Activated CD8-positive, alpha-beta T cell treated with anti-CD3 and anti-CD28 coated beads, Interleukin-2, amount 10 ng/mL, durations not matched to agents 7 days and 5 days (primary cell): ENCODE data around the gene DAB2. TPM values are rescaled to one million over a fixed set of nuclear protein-coding genes. Genes with fewer than 3 reads are reported as not detected.
A peak's percentile ranks its signal among the peaks of the same experiment; 100 is the strongest.

Source experiments
- ATAC-seq: fragments of 150-1000 bp; cut with Tn5 transposase; one replicate; pipeline ENCODE4 v1.10.0; 2021; ENCODE audit warnings: moderate library complexity
- CTCF ChIA-PET: fragments of 350-600 bp; sonication (Branson Sonifier 250); formaldehyde crosslinking; loops from one replicate; lab custom pipeline; 2021; ENCODE audit warnings: antibody characterized with exemption; lab: Charles Lee
- POLR2A ChIA-PET: fragments of 350-600 bp; sonication (Branson Sonifier 250); formaldehyde crosslinking; loops from one replicate; lab custom pipeline; 2021; ENCODE audit warnings: antibody characterized with exemption; lab: Charles Lee
- DNase-seq: peaks from one replicate; pipeline ENCODE4 v3.0.0-alpha.2; 2020
- H3K27ac Mint-ChIP-seq: one replicate; pipeline ENCODE4 v1.8.0; 2021; ENCODE audit warnings: mild to moderate bottlenecking, mixed read lengths
- H3K27me3 Mint-ChIP-seq: one replicate; pipeline ENCODE4 v1.8.0; 2021; ENCODE audit warnings: low read depth, mixed read lengths
- H3K36me3 Mint-ChIP-seq: one replicate; pipeline ENCODE4 v1.8.0; 2021; ENCODE audit warnings: low read depth, mixed read lengths
- H3K4me1 Mint-ChIP-seq: one replicate; pipeline ENCODE4 v1.8.0; 2021; ENCODE audit warnings: low read depth, mixed read lengths
- H3K4me3 Mint-ChIP-seq: one replicate; pipeline ENCODE4 v1.8.0; 2021; ENCODE audit warnings: mild to moderate bottlenecking, mixed read lengths
- H3K9me3 Mint-ChIP-seq: one replicate; pipeline ENCODE4 v1.8.0; 2022; ENCODE audit warnings: mixed read lengths; ENCODE audit not compliant: insufficient read depth
- total RNA-seq, 2 experiments: library from RNA; stranded (reverse); gene quantifications; one replicate each; pipeline ENCODE4 v1.2.3, GENCODE V29; 2021

The DAB2 gene
- total RNA-seq = not detected

- Mint-ChIP-seq H3K27ac (no peak within 1 kb of the TSS), H3K36me3 (no peaks in the 10 kb centered on the region), H3K9me3 (no peaks in the 10 kb centered on the region), H3K4me3 (peak within 1 kb of the TSS; percentile 68), H3K27me3 (peaks cover 44% of the 10 kb centered on the region), H3K4me1 (peaks cover 5% of the 10 kb centered on the region)
- peak; percentile 59 for DNase-seq
- ChIA-PET POLR2A (no interaction called here), CTCF (interaction anchor here (0.9 to 2.7 kb wide), 6 partner anchors 24 to 208 kb away, joined by 3 to 12 read pairs (median 6); no protein-coding TSS in a partner anchor)
- peak; percentile 96 for ATAC-seq
Observed at GRCh38 chr5:39424736-39425637, at the start of gene DAB2. Gene DAB2, minus strand, starts transcription at chr5:39424980. Its CDS starts 30,660 bp downstream, at chr5:39394320.

DNA sequence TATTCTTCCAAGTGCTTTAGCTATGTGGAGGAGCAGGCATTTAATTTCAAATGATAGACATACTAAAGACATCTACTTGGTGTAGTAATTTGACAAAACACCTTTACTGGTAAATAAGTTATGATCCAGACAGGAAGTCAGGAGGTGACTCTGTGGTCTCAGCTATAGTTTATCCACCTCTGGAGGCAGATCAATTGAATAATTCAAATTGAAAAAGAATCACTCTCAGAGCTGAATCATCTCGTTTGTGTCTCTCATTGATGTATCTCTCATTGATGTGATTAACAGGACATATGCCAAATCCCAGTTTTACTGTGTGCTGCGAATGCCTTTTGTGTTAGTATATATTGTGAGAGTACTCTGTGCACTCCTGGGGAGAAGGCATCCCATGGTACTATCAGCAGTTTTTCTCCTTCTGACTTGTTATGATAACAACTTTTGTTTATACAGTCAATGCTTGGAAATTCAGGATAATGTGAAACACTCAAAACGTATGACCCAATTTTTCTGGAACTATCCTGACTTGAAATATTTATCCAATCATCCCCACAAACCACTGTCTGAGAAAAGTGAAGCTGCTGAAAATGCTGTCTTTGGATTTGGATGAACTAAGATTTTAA is 48.5 kb upstream of the DAB2 start:
- no peak overlapping the region for H3K27ac Mint-ChIP-seq
- no peaks in the 10 kb centered on the region for H3K9me3 Mint-ChIP-seq
- H3K4me3 Mint-ChIP-seq = no peak overlapping the region
- no peaks in the 10 kb centered on the region for H3K36me3 Mint-ChIP-seq
- H3K4me1 Mint-ChIP-seq = no peaks in the 10 kb centered on the region
- ATAC-seq (no peak), DNase-seq (no peak)
- H3K27me3 Mint-ChIP-seq = no peaks in the 10 kb centered on the region
- ChIA-PET CTCF (no interaction called here), POLR2A (no interaction called here)

DNA sequence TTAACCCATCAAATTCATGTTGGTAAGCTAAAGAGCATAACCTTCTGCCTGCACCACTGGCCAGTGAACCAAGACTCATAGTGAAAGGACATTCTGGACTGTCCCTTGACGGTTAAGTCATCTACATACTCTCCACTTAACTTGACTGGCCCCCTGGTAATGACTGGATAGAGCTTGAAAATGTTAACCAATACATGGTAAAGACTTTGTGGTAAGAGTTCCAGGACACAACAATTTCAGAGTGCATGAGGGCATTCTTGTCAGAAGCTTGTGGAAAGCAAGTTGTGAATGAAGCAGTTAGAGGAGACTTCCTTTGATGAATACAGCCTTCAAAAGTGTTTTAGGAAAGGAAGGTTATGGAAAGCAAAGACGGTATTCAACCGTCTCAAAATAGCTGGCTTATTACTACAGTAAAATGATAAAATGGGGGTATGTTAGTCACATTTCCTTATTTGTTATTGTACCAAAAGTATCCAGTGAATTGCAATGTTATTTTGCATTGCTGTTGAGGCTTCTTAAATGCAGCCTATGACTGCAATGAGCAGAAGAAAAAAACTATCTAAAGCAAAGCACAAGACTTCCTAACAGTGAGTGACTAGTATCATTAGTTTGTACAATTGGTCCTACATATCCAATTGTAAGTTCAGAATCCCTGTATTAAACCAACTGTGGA is 47.2 kb upstream of the DAB2 start:
- no peaks in the 10 kb centered on the region for H3K9me3 Mint-ChIP-seq

DNA sequence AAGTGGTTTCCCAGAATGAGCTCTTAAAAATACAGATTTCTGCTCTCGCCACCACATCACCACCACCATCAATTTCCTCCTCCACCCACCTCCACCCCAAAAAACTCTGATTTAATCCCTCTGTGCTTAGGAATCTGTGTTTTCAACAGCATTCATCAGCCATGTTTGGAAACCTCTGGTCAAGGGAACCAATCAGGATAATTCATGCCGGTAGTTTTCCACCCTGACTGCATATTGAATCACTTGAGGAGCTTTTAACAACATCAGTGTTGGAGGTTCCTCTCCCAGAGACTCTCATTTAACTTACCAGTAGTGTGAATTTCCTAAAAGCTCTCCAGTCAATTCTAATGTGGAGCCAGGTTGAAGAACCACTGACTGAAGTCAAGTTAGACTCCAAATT is 46.0 kb upstream of the DAB2 start:
- no peak overlapping the region for H3K27ac Mint-ChIP-seq
- POLR2A ChIA-PET = no interaction called here
- no peaks in the 10 kb centered on the region for H3K36me3 Mint-ChIP-seq
- ATAC-seq (no peak), DNase-seq (no peak)
- H3K4me3 Mint-ChIP-seq = no peak overlapping the region
- H3K4me1 Mint-ChIP-seq = no peaks in the 10 kb centered on the region
- H3K27me3 Mint-ChIP-seq = no peaks in the 10 kb centered on the region
- H3K9me3 Mint-ChIP-seq = no peaks in the 10 kb centered on the region
- CTCF ChIA-PET = no interaction called here

More for the DNA sequence above, 47.2 kb upstream of the DAB2 start:
- CTCF ChIA-PET = no interaction called here
- H3K36me3 Mint-ChIP-seq = no peaks in the 10 kb centered on the region
- POLR2A ChIA-PET = no interaction called here
- DNase-seq = no peak
- no peaks in the 10 kb centered on the region for H3K27me3 Mint-ChIP-seq
- no peak overlapping the region for H3K27ac Mint-ChIP-seq
- no peaks in the 10 kb centered on the region for H3K4me1 Mint-ChIP-seq
- no peak overlapping the region for H3K4me3 Mint-ChIP-seq
- no peak for ATAC-seq

DNA sequence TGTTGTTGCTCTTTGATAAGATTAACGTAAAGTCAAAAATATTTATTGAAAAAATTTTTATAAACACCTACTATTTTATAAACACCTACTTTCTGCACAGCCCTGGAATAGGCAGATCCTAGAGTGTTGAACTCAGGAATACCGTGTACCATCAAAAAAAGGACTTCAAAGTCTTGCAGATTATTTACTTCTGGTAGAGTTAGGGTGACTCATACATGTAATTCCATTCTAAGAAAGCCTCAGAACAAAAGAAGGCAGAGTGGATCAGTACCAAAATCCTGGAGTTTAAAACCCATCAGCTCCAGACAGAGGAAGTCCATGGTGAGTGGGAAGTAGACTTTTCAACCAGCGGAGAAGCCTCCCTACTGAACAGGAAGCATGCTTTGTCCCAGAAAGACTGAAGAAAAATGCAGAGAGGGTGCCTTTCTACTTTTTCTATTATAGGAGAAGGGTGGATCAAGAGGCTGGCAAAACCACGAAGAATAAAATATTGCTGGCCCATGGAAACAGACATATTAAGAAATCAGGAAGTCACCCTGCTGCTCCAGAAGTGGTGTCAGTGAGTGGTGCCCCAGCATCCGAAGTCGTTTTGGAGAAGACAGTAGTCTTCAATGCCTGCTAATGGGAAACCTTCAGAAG is 45.1 kb upstream of the DAB2 start:
- no peaks in the 10 kb centered on the region for H3K36me3 Mint-ChIP-seq
- H3K4me3 Mint-ChIP-seq = no peak overlapping the region
- ATAC-seq (no peak), DNase-seq (no peak)
- no peaks in the 10 kb centered on the region for H3K4me1 Mint-ChIP-seq
- ChIA-PET POLR2A (no interaction called here), CTCF (no interaction called here)
- H3K27me3 Mint-ChIP-seq = no peaks in the 10 kb centered on the region
- no peak overlapping the region for H3K27ac Mint-ChIP-seq
- H3K9me3 Mint-ChIP-seq = no peaks in the 10 kb centered on the region

DNA sequence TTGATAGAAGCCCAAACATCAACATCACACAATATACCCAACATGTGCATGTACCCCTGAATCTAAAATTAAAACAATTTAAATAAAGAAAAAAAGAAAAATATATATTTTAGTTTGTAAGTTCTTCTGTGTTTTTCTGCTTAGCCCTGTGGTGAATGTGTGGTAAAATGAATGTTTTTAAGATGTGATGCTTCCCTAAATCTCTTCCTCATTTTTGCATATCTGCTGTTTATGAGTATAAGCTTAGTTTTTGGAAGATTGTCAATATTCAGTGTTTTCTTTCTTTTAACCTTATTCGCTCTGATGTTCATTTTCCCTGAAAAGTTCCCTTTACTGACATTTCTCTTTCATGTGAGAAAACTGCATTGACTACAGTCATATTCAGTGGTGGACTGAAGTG is 44.4 kb upstream of the DAB2 start:
- no peaks in the 10 kb centered on the region for H3K36me3 Mint-ChIP-seq
- no peaks in the 10 kb centered on the region for H3K27me3 Mint-ChIP-seq
- H3K4me1 Mint-ChIP-seq = no peaks in the 10 kb centered on the region
- CTCF ChIA-PET = no interaction called here
- H3K27ac Mint-ChIP-seq = no peak overlapping the region
- POLR2A ChIA-PET = no interaction called here
- no peaks in the 10 kb centered on the region for H3K9me3 Mint-ChIP-seq
- no peak for DNase-seq
- H3K4me3 Mint-ChIP-seq = no peak overlapping the region
- ATAC-seq = no peak

- Mint-ChIP-seq H3K27me3 (peaks cover 8% of the 10 kb centered on the region), H3K27ac (no peak overlapping the region), H3K36me3 (no peaks in the 10 kb centered on the region), H3K4me3 (no peak overlapping the region), H3K4me1 (no peaks in the 10 kb centered on the region), H3K9me3 (no peaks in the 10 kb centered on the region)
- CTCF ChIA-PET = no interaction called here
- DNase-seq = no peak
- ATAC-seq = no peak
- POLR2A ChIA-PET = no interaction called here
Observed at GRCh38 chr5:39466846-39467245, 42.1 kb upstream of the DAB2 start.

DNA sequence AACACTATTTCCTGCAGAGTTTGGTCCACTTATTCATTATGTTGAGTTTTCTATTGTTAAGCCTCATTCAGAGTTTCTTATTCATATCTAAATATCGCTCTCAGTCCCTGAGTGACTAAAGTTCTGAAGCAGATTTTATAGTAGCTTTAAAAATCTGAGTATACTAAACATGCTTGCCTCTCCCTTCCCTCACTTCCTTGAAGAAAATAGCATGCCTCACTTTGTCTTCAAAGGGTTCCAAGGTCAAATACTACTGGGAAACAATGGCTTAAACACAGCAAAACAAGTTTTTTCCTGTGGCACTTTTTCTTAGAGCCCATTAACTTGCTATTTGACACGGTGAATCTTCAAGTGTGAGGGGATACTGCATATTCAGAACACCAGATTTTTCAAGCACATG is 41.1 kb upstream of the DAB2 start:
- ChIA-PET CTCF (interaction anchor here (0.9 to 1.0 kb wide), 2 partner anchors 10 to 90 kb away, joined by 3 to 5 read pairs; no protein-coding TSS in a partner anchor), POLR2A (no interaction called here)
- ATAC-seq (no peak), DNase-seq (no peak)
- Mint-ChIP-seq H3K9me3 (no peaks in the 10 kb centered on the region), H3K36me3 (no peaks in the 10 kb centered on the region), H3K4me3 (no peak overlapping the region), H3K4me1 (peaks cover 3% of the 10 kb centered on the region), H3K27ac (no peak overlapping the region), H3K27me3 (peaks cover 9% of the 10 kb centered on the region)

GRCh38 chr5:39465097-39465496 is 40.3 kb upstream of the DAB2 start:
- H3K27me3 Mint-ChIP-seq = peaks cover 10% of the 10 kb centered on the region
- POLR2A ChIA-PET = no interaction called here
- peaks cover 3% of the 10 kb centered on the region for H3K4me1 Mint-ChIP-seq
- no peaks in the 10 kb centered on the region for H3K9me3 Mint-ChIP-seq
- ATAC-seq = no peak
- no peaks in the 10 kb centered on the region for H3K36me3 Mint-ChIP-seq
- no peak overlapping the region for H3K4me3 Mint-ChIP-seq
- no peak overlapping the region for H3K27ac Mint-ChIP-seq
- no peak for DNase-seq
- CTCF ChIA-PET = interaction anchor here (0.9 to 1.0 kb wide), 2 partner anchors 9 to 89 kb away, joined by 3 to 5 read pairs; no protein-coding TSS in a partner anchor

GRCh38 chr5:39464088-39464487 is 39.3 kb upstream of the DAB2 start:
- CTCF ChIA-PET = no interaction called here
- no peak for ATAC-seq

GRCh38 chr5:39462211-39462610 is 37.4 kb upstream of the DAB2 start:
- ChIA-PET CTCF (no interaction called here), POLR2A (no interaction called here)
- Mint-ChIP-seq H3K9me3 (no peaks in the 10 kb centered on the region), H3K4me3 (no peak overlapping the region), H3K36me3 (no peaks in the 10 kb centered on the region), H3K27me3 (peaks cover 23% of the 10 kb centered on the region), H3K4me1 (peaks cover 3% of the 10 kb centered on the region), H3K27ac (no peak overlapping the region)
- DNase-seq (no peak), ATAC-seq (no peak)

More at GRCh38 chr5:39464088-39464487, 39.3 kb upstream of the DAB2 start:
- Mint-ChIP-seq H3K4me3 (no peak overlapping the region), H3K4me1 (peaks cover 3% of the 10 kb centered on the region), H3K36me3 (no peaks in the 10 kb centered on the region), H3K27ac (no peak overlapping the region), H3K9me3 (no peaks in the 10 kb centered on the region), H3K27me3 (peaks cover 14% of the 10 kb centered on the region)
- DNase-seq = no peak
- POLR2A ChIA-PET = no interaction called here
